HEK293 (cell line): ENCODE results near the gene CHM.
"Not testable (repeated sequence)": the region's sequence is repeated elsewhere in the genome, so short reads cannot be mapped to it uniquely, and the experiment has no call there.

ENCODE experiments used
- CTCF ChIA-PET: fragments of 350-600 bp; formaldehyde crosslinking; extraction: SDS; loops from one replicate; lab custom pipeline; 2021; ENCODE audit warnings: antibody characterized with exemption; lab: Yijun Ruan, JAX
- POLR2A ChIA-PET: fragments of 300-600 bp; formaldehyde crosslinking; extraction: SDS; loops from one replicate; lab custom pipeline; 2020; ENCODE audit warnings: antibody characterized with exemption, inconsistent platforms; lab: Yijun Ruan, JAX
- H3K27ac ChIP-seq: fragments of 200-500 bp; sonication (Bioruptor generic); 2 replicates; pipeline ENCODE4 v1.5.1; 2014; ENCODE audit warnings: low read depth, low read length, control low read depth, inconsistent platforms; ENCODE audit errors: extremely low read depth
- H3K36me3 ChIP-seq, 2 experiments: fragments of 200-500 bp in 1 of 2; sonication (Bioruptor generic) in 1 of 2; 1 replicate in 1 of 2; 2 replicates in 1 of 2; pipeline ENCODE4 v1.5.1; 2014 to 2017; ENCODE audit warnings: inconsistent platforms in 2 of 2, low read length in 2 of 2; ENCODE audit not compliant: control insufficient read depth in 2 of 2, insufficient read depth in 1 of 2
- H3K4me1 ChIP-seq: fragments of 200-500 bp; sonication (Bioruptor generic); 2 replicates; pipeline ENCODE4 v1.5.1; 2014; ENCODE audit warnings: mild to moderate bottlenecking, low read length, inconsistent platforms; ENCODE audit not compliant: control insufficient read depth, insufficient read depth
- H3K4me3 ChIP-seq: 2 replicates; pipeline ENCODE4 v1.5.1; 2011; ENCODE audit warnings: low read depth, mild to moderate bottlenecking, control low read depth, low read length, moderate library complexity
- H3K9me3 ChIP-seq: fragments of 200-500 bp; sonication (Bioruptor generic); 2 replicates; pipeline ENCODE4 v1.5.1; 2014; ENCODE audit warnings: low read depth, low read length, inconsistent platforms; ENCODE audit not compliant: control insufficient read depth, insufficient read depth
- HOXC10 ChIP-seq: sonication (generic); formaldehyde crosslinking; IDR thresholded peaks from 2 replicates; pipeline ENCODE4 v1.8.1; 2023; ENCODE audit warnings: mild to moderate bottlenecking, missing genetic modification reagents
- KLF8 ChIP-seq: fragments of 450-650 bp; formaldehyde crosslinking; IDR thresholded peaks from 2 replicates; pipeline ENCODE4 v1.5.1; 2016; ENCODE audit warnings: missing biosample characterization, missing genetic modification characterization
- SETDB1 ChIP-seq: IDR thresholded peaks from one replicate; pipeline ENCODE4 v1.6.1; 2017; ENCODE audit warnings: mild to moderate bottlenecking, low read length, moderate library complexity, mixed read lengths; ENCODE audit not compliant: insufficient read length
- TRIM28 ChIP-seq: IDR thresholded peaks from 2 replicates; pipeline ENCODE4 v1.6.1; 2011; ENCODE audit warnings: low read length, control low read depth, borderline replicate concordance
- ZNF302 ChIP-seq: fragments of 450-650 bp; formaldehyde crosslinking; IDR thresholded peaks from 2 replicates; pipeline ENCODE4 v1.5.1; 2016; ENCODE audit warnings: missing biosample characterization, missing genetic modification characterization, low read depth
- ZNF324 ChIP-seq: fragments of 450-650 bp; formaldehyde crosslinking; IDR thresholded peaks from 2 replicates; pipeline ENCODE4 v1.5.1; 2016; ENCODE audit warnings: missing biosample characterization, missing genetic modification characterization
- ZNF561 ChIP-seq: fragments of 450-650 bp; IDR thresholded peaks from 2 replicates; pipeline ENCODE4 v1.5.1; 2018; ENCODE audit warnings: missing biosample characterization, missing genetic modification characterization, borderline replicate concordance
- TF ChIP-seq, protein P1 (sequence below): IDR thresholded peaks from 2 replicates; pipeline ENCODE4 v1.6.1; 2011; ENCODE audit warnings: mild to moderate bottlenecking, low read depth, low read length, borderline replicate concordance
- TF ChIP-seq, protein P2 (sequence below): fragments of 450-650 bp; formaldehyde crosslinking; conservative IDR thresholded peaks from 2 replicates; pipeline ENCODE4 v1.5.1; 2016; ENCODE audit warnings: low read depth, missing biosample characterization, missing genetic modification characterization
- TF ChIP-seq, protein P3 (sequence below): fragments of 450-650 bp; formaldehyde crosslinking; conservative IDR thresholded peaks from 2 replicates; pipeline ENCODE4 v1.5.1; 2016; ENCODE audit warnings: low read depth, missing biosample characterization, missing genetic modification characterization
- TF ChIP-seq, protein P4 (sequence below): fragments of 450-650 bp; formaldehyde crosslinking; IDR thresholded peaks from 2 replicates; pipeline ENCODE4 v1.5.1; 2016; ENCODE audit warnings: missing biosample characterization, missing genetic modification characterization

CHM gene

DNA sequence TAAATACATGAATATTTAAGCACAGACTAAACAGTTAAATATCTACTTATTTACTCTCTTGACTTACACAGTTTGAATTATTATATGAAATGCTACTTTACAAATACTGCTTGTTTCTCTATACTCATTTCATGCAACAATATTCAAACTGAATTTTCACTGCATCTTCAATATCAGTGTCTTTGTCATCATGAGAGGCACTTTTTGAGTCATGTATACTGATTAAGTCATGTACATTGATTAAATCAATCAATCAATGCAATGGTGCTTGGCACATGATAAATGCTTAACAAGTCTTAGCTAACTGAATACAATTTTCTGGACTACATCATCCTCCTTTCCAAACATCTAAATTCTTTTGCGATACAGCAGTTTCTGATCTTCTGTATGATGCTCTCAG is 67.1 kb downstream of the CHM start:
- peaks cover 1% of the 10 kb centered on the region; the same call in 1 of the 2 replicates for H3K9me3 ChIP-seq
- H3K4me1 ChIP-seq: no peaks in the 10 kb centered on the region
- no peak overlapping the region for H3K4me3 ChIP-seq
- ChIA-PET POLR2A (no interaction called here), CTCF (interaction anchor here (0.7 kb wide), 1 partner anchor 301 kb away, joined by 3 read pairs; no protein-coding TSS in a partner anchor)
- TF ChIP-seq TRIM28 (no peak), ZNF324 (tag by site-specific recombination) (no peak)
- TF ChIP-seq, protein P1, sequence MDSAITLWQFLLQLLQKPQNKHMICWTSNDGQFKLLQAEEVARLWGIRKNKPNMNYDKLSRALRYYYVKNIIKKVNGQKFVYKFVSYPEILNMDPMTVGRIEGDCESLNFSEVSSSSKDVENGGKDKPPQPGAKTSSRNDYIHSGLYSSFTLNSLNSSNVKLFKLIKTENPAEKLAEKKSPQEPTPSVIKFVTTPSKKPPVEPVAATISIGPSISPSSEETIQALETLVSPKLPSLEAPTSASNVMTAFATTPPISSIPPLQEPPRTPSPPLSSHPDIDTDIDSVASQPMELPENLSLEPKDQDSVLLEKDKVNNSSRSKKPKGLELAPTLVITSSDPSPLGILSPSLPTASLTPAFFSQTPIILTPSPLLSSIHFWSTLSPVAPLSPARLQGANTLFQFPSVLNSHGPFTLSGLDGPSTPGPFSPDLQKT: no peak
- TF ChIP-seq, protein P2, sequence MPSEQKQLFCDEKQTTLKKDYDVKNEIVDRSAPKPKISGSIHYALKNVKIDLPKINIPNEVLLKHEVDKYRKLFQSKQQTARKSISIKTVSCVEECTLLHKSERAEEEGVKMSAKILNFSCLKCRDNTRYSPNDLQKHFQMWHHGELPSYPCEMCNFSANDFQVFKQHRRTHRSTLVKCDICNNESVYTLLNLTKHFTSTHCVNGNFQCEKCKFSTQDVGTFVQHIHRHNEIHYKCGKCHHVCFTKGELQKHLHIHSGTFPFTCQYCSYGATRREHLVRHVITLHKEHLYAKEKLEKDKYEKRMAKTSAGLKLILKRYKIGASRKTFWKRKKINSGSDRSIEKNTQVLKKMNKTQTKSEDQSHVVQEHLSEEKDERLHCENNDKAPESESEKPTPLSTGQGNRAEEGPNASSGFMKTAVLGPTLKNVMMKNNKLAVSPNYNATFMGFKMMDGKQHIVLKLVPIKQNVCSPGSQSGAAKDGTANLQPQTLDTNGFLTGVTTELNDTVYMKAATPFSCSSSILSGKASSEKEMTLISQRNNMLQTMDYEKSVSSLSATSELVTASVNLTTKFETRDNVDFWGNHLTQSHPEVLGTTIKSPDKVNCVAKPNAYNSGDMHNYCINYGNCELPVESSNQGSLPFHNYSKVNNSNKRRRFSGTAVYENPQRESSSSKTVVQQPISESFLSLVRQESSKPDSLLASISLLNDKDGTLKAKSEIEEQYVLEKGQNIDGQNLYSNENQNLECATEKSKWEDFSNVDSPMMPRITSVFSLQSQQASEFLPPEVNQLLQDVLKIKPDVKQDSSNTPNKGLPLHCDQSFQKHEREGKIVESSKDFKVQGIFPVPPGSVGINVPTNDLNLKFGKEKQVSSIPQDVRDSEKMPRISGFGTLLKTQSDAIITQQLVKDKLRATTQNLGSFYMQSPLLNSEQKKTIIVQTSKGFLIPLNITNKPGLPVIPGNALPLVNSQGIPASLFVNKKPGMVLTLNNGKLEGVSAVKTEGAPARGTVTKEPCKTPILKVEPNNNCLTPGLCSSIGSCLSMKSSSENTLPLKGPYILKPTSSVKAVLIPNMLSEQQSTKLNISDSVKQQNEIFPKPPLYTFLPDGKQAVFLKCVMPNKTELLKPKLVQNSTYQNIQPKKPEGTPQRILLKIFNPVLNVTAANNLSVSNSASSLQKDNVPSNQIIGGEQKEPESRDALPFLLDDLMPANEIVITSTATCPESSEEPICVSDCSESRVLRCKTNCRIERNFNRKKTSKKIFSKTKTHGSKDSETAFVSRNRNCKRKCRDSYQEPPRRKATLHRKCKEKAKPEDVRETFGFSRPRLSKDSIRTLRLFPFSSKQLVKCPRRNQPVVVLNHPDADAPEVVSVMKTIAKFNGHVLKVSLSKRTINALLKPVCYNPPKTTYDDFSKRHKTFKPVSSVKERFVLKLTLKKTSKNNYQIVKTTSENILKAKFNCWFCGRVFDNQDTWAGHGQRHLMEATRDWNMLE (tag by site-specific recombination): no peak
- peaks cover 0 to 13% of the 10 kb centered on the region in 2 experiments; a peak in 1 of 3 replicates for H3K36me3 ChIP-seq
- H3K27ac ChIP-seq: no peak overlapping the region

DNA sequence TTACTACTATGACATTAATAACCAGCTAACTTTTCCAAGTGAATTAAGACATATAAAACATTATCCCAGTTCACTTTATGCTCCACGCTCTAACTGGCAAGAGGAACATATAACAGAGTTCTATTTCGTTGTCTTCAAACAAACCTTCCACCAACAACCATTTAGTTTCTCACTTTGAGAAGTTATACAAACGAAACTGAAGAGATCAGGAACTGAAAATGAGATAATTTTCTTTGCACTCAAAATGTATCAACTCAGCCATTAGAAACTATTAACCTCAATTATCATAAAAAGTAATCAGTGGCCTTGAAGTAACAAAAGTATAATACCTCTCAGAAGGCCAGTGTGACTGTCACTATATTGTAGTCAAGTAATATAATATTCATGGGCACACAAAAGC is 70.1 kb downstream of the CHM start:
- TF ChIP-seq, protein P3, sequence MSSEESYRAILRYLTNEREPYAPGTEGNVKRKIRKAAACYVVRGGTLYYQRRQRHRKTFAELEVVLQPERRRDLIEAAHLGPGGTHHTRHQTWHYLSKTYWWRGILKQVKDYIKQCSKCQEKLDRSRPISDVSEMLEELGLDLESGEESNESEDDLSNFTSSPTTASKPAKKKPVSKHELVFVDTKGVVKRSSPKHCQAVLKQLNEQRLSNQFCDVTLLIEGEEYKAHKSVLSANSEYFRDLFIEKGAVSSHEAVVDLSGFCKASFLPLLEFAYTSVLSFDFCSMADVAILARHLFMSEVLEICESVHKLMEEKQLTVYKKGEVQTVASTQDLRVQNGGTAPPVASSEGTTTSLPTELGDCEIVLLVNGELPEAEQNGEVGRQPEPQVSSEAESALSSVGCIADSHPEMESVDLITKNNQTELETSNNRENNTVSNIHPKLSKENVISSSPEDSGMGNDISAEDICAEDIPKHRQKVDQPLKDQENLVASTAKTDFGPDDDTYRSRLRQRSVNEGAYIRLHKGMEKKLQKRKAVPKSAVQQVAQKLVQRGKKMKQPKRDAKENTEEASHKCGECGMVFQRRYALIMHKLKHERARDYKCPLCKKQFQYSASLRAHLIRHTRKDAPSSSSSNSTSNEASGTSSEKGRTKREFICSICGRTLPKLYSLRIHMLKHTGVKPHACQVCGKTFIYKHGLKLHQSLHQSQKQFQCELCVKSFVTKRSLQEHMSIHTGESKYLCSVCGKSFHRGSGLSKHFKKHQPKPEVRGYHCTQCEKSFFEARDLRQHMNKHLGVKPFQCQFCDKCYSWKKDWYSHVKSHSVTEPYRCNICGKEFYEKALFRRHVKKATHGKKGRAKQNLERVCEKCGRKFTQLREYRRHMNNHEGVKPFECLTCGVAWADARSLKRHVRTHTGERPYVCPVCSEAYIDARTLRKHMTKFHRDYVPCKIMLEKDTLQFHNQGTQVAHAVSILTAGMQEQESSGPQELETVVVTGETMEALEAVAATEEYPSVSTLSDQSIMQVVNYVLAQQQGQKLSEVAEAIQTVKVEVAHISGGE (tag by site-specific recombination): no peak
- TF ChIP-seq, protein P4, sequence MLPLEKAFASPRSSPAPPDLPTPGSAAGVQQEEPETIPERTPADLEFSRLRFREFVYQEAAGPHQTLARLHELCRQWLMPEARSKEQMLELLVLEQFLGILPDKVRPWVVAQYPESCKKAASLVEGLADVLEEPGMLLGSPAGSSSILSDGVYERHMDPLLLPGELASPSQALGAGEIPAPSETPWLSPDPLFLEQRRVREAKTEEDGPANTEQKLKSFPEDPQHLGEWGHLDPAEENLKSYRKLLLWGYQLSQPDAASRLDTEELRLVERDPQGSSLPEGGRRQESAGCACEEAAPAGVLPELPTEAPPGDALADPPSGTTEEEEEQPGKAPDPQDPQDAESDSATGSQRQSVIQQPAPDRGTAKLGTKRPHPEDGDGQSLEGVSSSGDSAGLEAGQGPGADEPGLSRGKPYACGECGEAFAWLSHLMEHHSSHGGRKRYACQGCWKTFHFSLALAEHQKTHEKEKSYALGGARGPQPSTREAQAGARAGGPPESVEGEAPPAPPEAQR (tag by site-specific recombination): no peak
- TF ChIP-seq HOXC10 (CRISPR knock-in tag) (no peak), ZNF302 (no peak), KLF8 (tag by site-specific recombination) (no peak), SETDB1 (no peak), ZNF561 (no peak)
- Histone ChIP-seq H3K9me3 (peaks cover 2% of the 10 kb centered on the region; the same call in 1 of the 2 replicates), H3K4me1 (no peaks in the 10 kb centered on the region), H3K27ac (no peak overlapping the region), H3K4me3 (no peak overlapping the region), H3K36me3 (peaks cover 0 to 17% of the 10 kb centered on the region in 2 experiments; a peak in 2 of 3 replicates)
- ChIA-PET CTCF (no interaction called here), POLR2A (no interaction called here)

DNA sequence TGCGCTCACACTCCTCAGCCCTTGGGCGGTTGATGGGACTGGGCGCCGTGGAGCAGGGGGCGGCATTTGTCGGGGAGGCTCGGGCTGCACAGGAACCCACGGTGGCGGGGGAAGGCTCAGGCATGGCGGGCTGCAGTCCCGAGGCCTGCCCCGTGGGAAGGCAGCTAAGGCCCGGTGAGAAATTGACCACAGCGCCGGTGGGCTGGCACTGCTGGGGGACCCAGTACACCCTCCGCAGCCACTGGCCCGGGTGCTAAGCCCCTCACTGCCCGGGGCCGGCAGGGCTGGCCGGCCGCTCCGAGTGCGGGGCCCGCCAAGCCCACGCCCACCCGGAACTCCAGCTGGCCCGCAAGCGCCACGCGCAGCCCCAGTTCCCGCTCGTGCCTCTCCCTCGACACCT is 75.0 kb downstream of the CHM start:
- CTCF ChIA-PET, H3K4me1 ChIP-seq, H3K4me3 ChIP-seq, POLR2A ChIA-PET, H3K9me3 ChIP-seq, H3K27ac ChIP-seq: not testable (repeated sequence)
- H3K36me3 ChIP-seq: peaks cover 0 to 11% of the 10 kb centered on the region in 2 experiments; a peak in 2 of 3 replicates
